Globus pallidus (tissue), 1 donor: ENCODE measurements around the gene ANAPC4.

Experiments
- DNase-seq: peaks from one replicate; pipeline ENCODE4 v3.0.0-alpha.2; 2015; ENCODE audit warnings: low spot score

Gene ANAPC4

GRCh38 chr4:25433966-25434827 lies 57.1 kb downstream of the ANAPC4 start:
- DNase-seq: no peak

GRCh38 chr4:25437926-25438325 lies 60.9 kb downstream of the ANAPC4 start:
- no peak for DNase-seq

- peak; percentile 73 for DNase-seq
These were observed 62.9 kb downstream of the ANAPC4 start for GRCh38 chr4:25439918-25440477.

- peak; percentile 43 for DNase-seq
These were observed 63.5 kb downstream of the ANAPC4 start for GRCh38 chr4:25440478-25441030.

- peak; percentile 31 for DNase-seq
These were observed 64.6 kb downstream of the ANAPC4 start for GRCh38 chr4:25441519-25442117.

- DNase-seq: no peak
These were observed 65.8 kb downstream of the ANAPC4 start for GRCh38 chr4:25442863-25443307.

- DNase-seq: no peak
These were observed 66.8 kb downstream of the ANAPC4 start for GRCh38 chr4:25443851-25444250.

GRCh38 chr4:25446611-25447010 lies 69.5 kb downstream of the ANAPC4 start:
- no peak for DNase-seq

- DNase-seq: no peak
These were observed 71.5 kb downstream of the ANAPC4 start for GRCh38 chr4:25448379-25449109.

GRCh38 chr4:25449270-25449669 lies 72.2 kb downstream of the ANAPC4 start:
- DNase-seq: no peak

GRCh38 chr4:25449688-25450087 lies 72.6 kb downstream of the ANAPC4 start:
- DNase-seq: no peak

GRCh38 chr4:25450491-25450901 lies 73.4 kb downstream of the ANAPC4 start:
- no peak for DNase-seq

- no peak for DNase-seq
These were observed 74.6 kb downstream of the ANAPC4 start for GRCh38 chr4:25451676-25452075.

- no peak for DNase-seq
These were observed 75.0 kb downstream of the ANAPC4 start for GRCh38 chr4:25452081-25452480.

GRCh38 chr4:25454476-25454875 lies 77.4 kb downstream of the ANAPC4 start:
- no peak for DNase-seq

GRCh38 chr4:25457053-25457715 lies 80.1 kb downstream of the ANAPC4 start:
- no peak for DNase-seq

GRCh38 chr4:25466966-25467697 lies 90.1 kb downstream of the ANAPC4 start:
- DNase-seq: no peak

GRCh38 chr4:25467843-25468242 lies 90.8 kb downstream of the ANAPC4 start:
- DNase-seq: no peak
